HL-60 (cell line): ENCODE results near the gene RBP4.

Experiments used
- CTCF ChIP-seq: IDR thresholded peaks from one replicate; pipeline ENCODE4 v1.5.1; 2011; ENCODE audit warnings: low read length, control low read depth, inconsistent platforms; ENCODE audit not compliant: insufficient read depth
- GABPA ChIP-seq: IDR thresholded peaks from 2 replicates; pipeline ENCODE4 v1.6.1; 2012; ENCODE audit warnings: low read depth
- REST ChIP-seq: IDR thresholded peaks from 2 replicates; pipeline ENCODE4 v1.6.1; 2012; ENCODE audit warnings: low read depth; ENCODE audit not compliant: insufficient replicate concordance
- SPI1 ChIP-seq: IDR thresholded peaks from 2 replicates; pipeline ENCODE4 v1.6.1; 2012; ENCODE audit warnings: low read depth, mild to moderate bottlenecking, borderline replicate concordance

GRCh38 chr10:93593749-93594148 is 7.3 kb downstream of the RBP4 start:
- TF ChIP-seq REST (no peak), CTCF (no peak), SPI1 (no peak), GABPA (no peak)
